GM23248 (cell line): Measurements from ENCODE around the gene SULF2. TPM values are rescaled to one million over a fixed set of nuclear protein-coding genes. Genes with fewer than 3 reads are reported as not detected.

Experiments
- DNase-seq: peaks from one replicate; pipeline ENCODE4 v3.0.0-alpha.2; 2015
- H2AFZ ChIP-seq: fragments of 200-600 bp; sonication (generic); 2 replicates; pipeline ENCODE4 v1.6.1; 2016; ENCODE audit warnings: antibody characterized with exemption
- H3F3A ChIP-seq: fragments of 200-600 bp; sonication (generic); 2 replicates; pipeline ENCODE4 v1.6.1; 2016; ENCODE audit warnings: mild to moderate bottlenecking, antibody characterized with exemption, mixed run types; ENCODE audit not compliant: insufficient read depth
- H3K27ac ChIP-seq: fragments of 200-600 bp; sonication (generic); 2 replicates; pipeline ENCODE4 v1.5.1; 2016; ENCODE audit warnings: mild to moderate bottlenecking
- H3K27me3 ChIP-seq: fragments of 200-600 bp; sonication (generic); replicated peaks from 2 replicates; pipeline ENCODE4 v1.6.1; 2016; ENCODE audit warnings: mild to moderate bottlenecking; ENCODE audit not compliant: insufficient read depth
- H3K36me3 ChIP-seq: fragments of 200-600 bp; sonication (generic); 2 replicates; pipeline ENCODE4 v1.6.1; 2016; ENCODE audit warnings: low read depth, mild to moderate bottlenecking
- H3K4me1 ChIP-seq: fragments of 200-600 bp; sonication (generic); 2 replicates; pipeline ENCODE4 v1.6.1; 2016; ENCODE audit warnings: mild to moderate bottlenecking; ENCODE audit not compliant: insufficient read depth
- H3K4me2 ChIP-seq: fragments of 200-600 bp; sonication (generic); one replicate; pipeline ENCODE4 v1.6.1; 2016; ENCODE audit warnings: mild to moderate bottlenecking; ENCODE audit not compliant: unreplicated experiment
- H3K4me3 ChIP-seq: fragments of 200-600 bp; sonication (generic); 2 replicates; pipeline ENCODE4 v1.5.1; 2016; ENCODE audit warnings: mild to moderate bottlenecking
- H3K79me2 ChIP-seq: fragments of 200-600 bp; sonication (generic); 2 replicates; pipeline ENCODE4 v1.6.1; 2016; ENCODE audit warnings: mild to moderate bottlenecking; ENCODE audit not compliant: insufficient read depth
- H3K9ac ChIP-seq: fragments of 200-600 bp; sonication (generic); 2 replicates; pipeline ENCODE4 v1.6.1; 2016; ENCODE audit warnings: mild to moderate bottlenecking
- H3K9me2 ChIP-seq: fragments of 200-600 bp; sonication (generic); 2 replicates; pipeline ENCODE4 v1.6.1; 2016; ENCODE audit warnings: mixed run types, mild to moderate bottlenecking, moderate library complexity; ENCODE audit not compliant: insufficient read depth
- H3K9me3 ChIP-seq: fragments of 200-600 bp; sonication (generic); one replicate; pipeline ENCODE4 v1.6.1; 2017; ENCODE audit warnings: low read depth
- H4K20me1 ChIP-seq: fragments of 200-600 bp; sonication (generic); 2 replicates; pipeline ENCODE4 v1.6.0; 2016; ENCODE audit not compliant: insufficient read depth
- EZH2 ChIP-seq: fragments of 200-600 bp; sonication (generic); IDR thresholded peaks from 2 replicates; pipeline ENCODE4 v1.6.1; 2018; ENCODE audit warnings: antibody characterized with exemption, mild to moderate bottlenecking; ENCODE audit not compliant: insufficient read depth, poor library complexity, severe bottlenecking
- EZH2phosphoT487 ChIP-seq: fragments of 200-600 bp; sonication (generic); IDR thresholded peaks from 2 replicates; pipeline ENCODE4 v1.6.1; 2018; ENCODE audit warnings: antibody characterized with exemption, moderate library complexity, mild to moderate bottlenecking, low read depth; ENCODE audit not compliant: insufficient read depth
- WGBS, 2 experiments: methylation state at CpG; one replicate each; pipeline ENCODE4 v1.1.6; 2015 to 2017; ENCODE audit warnings: low lambda C conversion rate in 2 of 2, low coverage in 1 of 2; ENCODE audit errors: missing lambda C conversion rate in 2 of 2; 5-methylcytosine and 5-hydroxymethylcytosine counted together
- in situ Hi-C: fragments of 300-500 bp; cut with MboI; formaldehyde crosslinking; loops from 2 replicates; pipeline ENCODE4 v1.15.0; 2020
- polyA plus RNA-seq: library from polyadenylated mRNA; unstranded; fragments of >200 nt; fragmentation: Nextera tagmentation; extraction: Ambion mirVana; gene quantifications from 2 replicates; pipeline ENCODE4 v1.2.1, GENCODE V29; 2016
- total RNA-seq: library from RNA; depleted of rRNA; stranded (reverse); fragments of >200 nt; shearing (Covaris generic); gene quantifications from 2 replicates; pipeline ENCODE4 v1.2.3, GENCODE V29; 2014

SULF2 gene
- total and polyA plus RNA-seq, 2 experiments from 2014 or later: 2.0 to 5.6 TPM

GRCh38 chr20:47674686-47675085 lies 110.6 kb downstream of the SULF2 start:
- H3K4me2 ChIP-seq: no peak overlapping the region
- H3K4me3 ChIP-seq: no peak overlapping the region
- TF ChIP-seq EZH2: no peak
- TF ChIP-seq EZH2phosphoT487: no peak
- no peaks in the 10 kb centered on the region for H3K36me3 ChIP-seq
- no peaks in the 10 kb centered on the region for H4K20me1 ChIP-seq
- DNase-seq: no peak
- H3K79me2 ChIP-seq: no peaks in the 10 kb centered on the region
- 63 to 65% methylated on average over 14 of the region's 14 CpGs for whole genome bisulfite sequencing, 2 experiments
- no peaks in the 10 kb centered on the region for H3F3A ChIP-seq
- no peaks in the 10 kb centered on the region for H3K27me3 ChIP-seq
- H3K9ac ChIP-seq: no peak overlapping the region
- no peak overlapping the region for H3K27ac ChIP-seq
- H2AFZ ChIP-seq: no peak overlapping the region
- H3K4me1 ChIP-seq: no peaks in the 10 kb centered on the region
- in situ Hi-C loops: loop anchor here (5.0 to 25.0 kb wide), 2 partner anchors 943 to 1238 kb away; partner anchors contain the start of gene ARFGEF2
- no peaks in the 10 kb centered on the region for H3K9me3 ChIP-seq
- H3K9me2 ChIP-seq: no peaks in the 10 kb centered on the region

DNA sequence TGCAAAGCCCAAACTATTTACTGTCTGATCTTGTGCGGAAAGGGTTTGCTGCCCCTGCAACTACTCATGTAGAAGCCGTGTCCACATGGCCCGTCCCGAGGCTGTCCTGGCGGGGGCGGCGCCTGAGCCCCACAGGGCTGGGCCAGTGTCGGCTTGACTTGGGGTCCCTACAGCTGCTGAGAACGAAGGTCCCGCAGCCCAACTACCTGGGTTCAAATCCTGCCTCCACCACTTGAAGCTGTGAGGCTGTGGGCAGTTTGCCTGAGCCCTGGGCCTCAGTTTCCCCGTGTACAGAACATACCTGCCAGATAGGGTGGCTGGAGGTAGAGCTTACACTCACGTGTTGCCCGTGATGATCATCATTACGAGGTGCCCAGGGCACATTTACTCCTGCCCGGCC lies 111.1 kb downstream of the SULF2 start:
- no peaks in the 10 kb centered on the region for H3K79me2 ChIP-seq
- H3K4me1 ChIP-seq: no peaks in the 10 kb centered on the region
- no peaks in the 10 kb centered on the region for H3K27me3 ChIP-seq
- in situ Hi-C loops: loop anchor here (5.0 to 25.0 kb wide), 2 partner anchors 943 to 1238 kb away; partner anchors contain the start of gene ARFGEF2
- H3K4me2 ChIP-seq: no peak overlapping the region
- H3K4me3 ChIP-seq: no peak overlapping the region
- no peaks in the 10 kb centered on the region for H3F3A ChIP-seq
- no peak for TF ChIP-seq EZH2
- no peak for TF ChIP-seq EZH2phosphoT487
- H3K27ac ChIP-seq: no peak overlapping the region
- DNase-seq: no peak
- H2AFZ ChIP-seq: no peak overlapping the region
- no peaks in the 10 kb centered on the region for H3K9me2 ChIP-seq
- 77 to 82% methylated on average over 15 of the region's 15 CpGs for WGBS, 2 experiments
- no peak overlapping the region for H3K9ac ChIP-seq
- H4K20me1 ChIP-seq: no peaks in the 10 kb centered on the region
- no peaks in the 10 kb centered on the region for H3K9me3 ChIP-seq
- no peaks in the 10 kb centered on the region for H3K36me3 ChIP-seq

- Histone ChIP-seq H4K20me1 (no peaks in the 10 kb centered on the region), H3F3A (no peaks in the 10 kb centered on the region), H2AFZ (no peak overlapping the region), H3K4me2 (no peak overlapping the region), H3K9me3 (no peaks in the 10 kb centered on the region), H3K27me3 (no peaks in the 10 kb centered on the region), H3K9ac (no peak overlapping the region), H3K36me3 (no peaks in the 10 kb centered on the region), H3K9me2 (no peaks in the 10 kb centered on the region), H3K79me2 (no peaks in the 10 kb centered on the region), H3K4me1 (no peaks in the 10 kb centered on the region), H3K27ac (no peak overlapping the region), H3K4me3 (no peak overlapping the region)
- DNase-seq: no peak
- whole genome bisulfite sequencing, 2 experiments: 75 to 82% methylated on average over 6 of the region's 6 CpGs
- in situ Hi-C loops: loop anchor here (5.0 to 25.0 kb wide), 2 partner anchors 944 to 1239 kb away; partner anchors contain the start of gene ARFGEF2
- no peak for TF ChIP-seq EZH2
- no peak for TF ChIP-seq EZH2phosphoT487
These were observed 111.7 kb downstream of the SULF2 start for GRCh38 chr20:47673671-47673955.

- TF ChIP-seq EZH2phosphoT487: no peak
- no peak for TF ChIP-seq EZH2
- no peak for DNase-seq
- Histone ChIP-seq H3K9ac (no peak overlapping the region), H2AFZ (no peak overlapping the region), H3K9me3 (no peaks in the 10 kb centered on the region), H3K79me2 (no peaks in the 10 kb centered on the region), H4K20me1 (no peaks in the 10 kb centered on the region), H3K4me1 (no peaks in the 10 kb centered on the region), H3K36me3 (no peaks in the 10 kb centered on the region), H3K4me3 (no peak overlapping the region), H3F3A (no peaks in the 10 kb centered on the region), H3K27ac (no peak overlapping the region), H3K9me2 (no peaks in the 10 kb centered on the region), H3K27me3 (no peaks in the 10 kb centered on the region), H3K4me2 (no peak overlapping the region)
- in situ Hi-C loops: loop anchor here (5.0 to 25.0 kb wide), 2 partner anchors 944 to 1239 kb away; partner anchors contain the start of gene ARFGEF2
- WGBS, 2 experiments: 77 to 79% methylated on average over 16 of the region's 16 CpGs
These were observed 112.2 kb downstream of the SULF2 start for GRCh38 chr20:47672886-47673670.
